MM.1S (cell line): ENCODE measurements around the gene STING1.

Source experiments
- DNase-seq: peaks from one replicate; pipeline ENCODE4 v3.0.0-alpha.2; 2015
- H2AFZ ChIP-seq: fragments of 300-600 bp; sonication (generic); 2 replicates; pipeline ENCODE4 v1.6.0; 2016; ENCODE audit warnings: antibody characterized with exemption, low read length
- H3F3A ChIP-seq: fragments of 300-600 bp; sonication (generic); 2 replicates; pipeline ENCODE4 v1.6.1; 2016; ENCODE audit warnings: mild to moderate bottlenecking, antibody characterized with exemption, low read length, moderate library complexity, mixed read lengths; ENCODE audit not compliant: insufficient read depth
- H3K27ac ChIP-seq: fragments of 300-600 bp; sonication (generic); 2 replicates; pipeline ENCODE4 v1.5.1; 2016; ENCODE audit warnings: mild to moderate bottlenecking, low read length
- H3K27me3 ChIP-seq: fragments of 300-600 bp; sonication (generic); replicated peaks from 2 replicates; pipeline ENCODE4 v1.6.0; 2016; ENCODE audit warnings: low read length; ENCODE audit not compliant: insufficient read depth
- H3K36me3 ChIP-seq: fragments of 300-600 bp; sonication (generic); replicated peaks from 2 replicates; pipeline ENCODE4 v1.6.1; 2016; ENCODE audit warnings: mild to moderate bottlenecking, low read length, mixed read lengths; ENCODE audit not compliant: insufficient read depth
- H3K4me1 ChIP-seq: fragments of 300-600 bp; sonication (generic); 2 replicates; pipeline ENCODE4 v1.6.1; 2016; ENCODE audit warnings: low read length, mixed read lengths
- H3K4me2 ChIP-seq: fragments of 300-600 bp; sonication (generic); 2 replicates; pipeline ENCODE4 v1.6.0; 2016; ENCODE audit warnings: low read depth, low read length
- H3K4me3 ChIP-seq: fragments of 300-600 bp; sonication (generic); 2 replicates; pipeline ENCODE4 v1.5.1; 2016; ENCODE audit warnings: low read length, mixed read lengths
- H3K79me2 ChIP-seq: fragments of 300-600 bp; sonication (generic); 2 replicates; pipeline ENCODE4 v1.6.1; 2016; ENCODE audit warnings: mixed run types, low read length, mixed read lengths
- H3K9ac ChIP-seq: fragments of 300-600 bp; sonication (generic); 2 replicates; pipeline ENCODE4 v1.6.1; 2016; ENCODE audit warnings: low read length, mixed read lengths
- H3K9me2 ChIP-seq: fragments of 300-600 bp; sonication (generic); replicated peaks from 2 replicates; pipeline ENCODE4 v1.6.1; 2016; ENCODE audit warnings: mild to moderate bottlenecking, low read length, mixed read lengths; ENCODE audit not compliant: insufficient read depth
- H3K9me3 ChIP-seq: fragments of 300-600 bp; sonication (generic); replicated peaks from 2 replicates; pipeline ENCODE4 v1.6.1; 2016; ENCODE audit warnings: mild to moderate bottlenecking, low read length, mixed read lengths; ENCODE audit not compliant: insufficient read depth
- H4K20me1 ChIP-seq: fragments of 300-600 bp; sonication (generic); 2 replicates; pipeline ENCODE4 v1.6.1; 2016; ENCODE audit warnings: mild to moderate bottlenecking, low read length, moderate library complexity, mixed read lengths; ENCODE audit not compliant: insufficient read depth
- EZH2 ChIP-seq: fragments of 300-600 bp; sonication (generic); optimal IDR thresholded peaks from 2 replicates; pipeline ENCODE3; 2017; ENCODE audit warnings: low read depth, mild to moderate bottlenecking, antibody characterized with exemption, low read length, mixed read lengths
- EZH2phosphoT487 ChIP-seq: fragments of 300-600 bp; sonication (generic); IDR thresholded peaks from 2 replicates; pipeline ENCODE4 v1.6.1; 2018; ENCODE audit warnings: antibody characterized with exemption, low read length
- TF ChIP-seq, protein P1 (sequence below): fragments of 300-600 bp; sonication (generic); IDR thresholded peaks from 2 replicates; pipeline ENCODE4 v1.5.1; 2016; ENCODE audit warnings: antibody characterized with exemption, low read length, mixed read lengths

STING1 gene

DNA sequence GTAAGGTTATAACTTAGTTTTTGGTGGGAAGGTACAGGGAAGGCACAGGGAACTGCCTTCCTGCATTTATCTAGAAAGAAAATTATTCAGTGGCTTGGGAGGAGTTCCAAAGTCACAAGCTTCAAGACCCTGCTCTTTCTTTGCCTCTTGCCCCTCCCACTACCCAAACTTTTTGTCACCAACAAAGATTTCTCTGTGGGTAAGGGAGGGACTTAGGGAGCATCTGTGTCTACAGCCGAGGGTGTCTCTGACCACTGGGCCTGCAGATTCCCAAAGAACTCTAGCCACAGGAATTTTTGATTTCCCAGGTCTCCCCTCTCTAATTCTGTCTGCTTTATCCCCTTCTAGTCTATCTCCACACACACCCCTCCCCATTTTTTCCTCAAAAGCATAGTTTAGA lies 22.1 kb downstream of the STING1 start:
- Histone ChIP-seq H3F3A (no peaks in the 10 kb centered on the region), H3K27me3 (no peaks in the 10 kb centered on the region), H3K9me2 (no peaks in the 10 kb centered on the region), H3K36me3 (no peaks in the 10 kb centered on the region), H3K4me1 (no peaks in the 10 kb centered on the region), H2AFZ (no peak overlapping the region), H4K20me1 (no peaks in the 10 kb centered on the region), H3K4me2 (no peak overlapping the region), H3K79me2 (no peaks in the 10 kb centered on the region), H3K27ac (no peak overlapping the region), H3K9ac (no peak overlapping the region), H3K9me3 (no peaks in the 10 kb centered on the region), H3K4me3 (no peak overlapping the region)
- no peak for DNase-seq
- no peak for TF ChIP-seq EZH2phosphoT487
- no peak for TF ChIP-seq EZH2
- TF ChIP-seq, protein P1, sequence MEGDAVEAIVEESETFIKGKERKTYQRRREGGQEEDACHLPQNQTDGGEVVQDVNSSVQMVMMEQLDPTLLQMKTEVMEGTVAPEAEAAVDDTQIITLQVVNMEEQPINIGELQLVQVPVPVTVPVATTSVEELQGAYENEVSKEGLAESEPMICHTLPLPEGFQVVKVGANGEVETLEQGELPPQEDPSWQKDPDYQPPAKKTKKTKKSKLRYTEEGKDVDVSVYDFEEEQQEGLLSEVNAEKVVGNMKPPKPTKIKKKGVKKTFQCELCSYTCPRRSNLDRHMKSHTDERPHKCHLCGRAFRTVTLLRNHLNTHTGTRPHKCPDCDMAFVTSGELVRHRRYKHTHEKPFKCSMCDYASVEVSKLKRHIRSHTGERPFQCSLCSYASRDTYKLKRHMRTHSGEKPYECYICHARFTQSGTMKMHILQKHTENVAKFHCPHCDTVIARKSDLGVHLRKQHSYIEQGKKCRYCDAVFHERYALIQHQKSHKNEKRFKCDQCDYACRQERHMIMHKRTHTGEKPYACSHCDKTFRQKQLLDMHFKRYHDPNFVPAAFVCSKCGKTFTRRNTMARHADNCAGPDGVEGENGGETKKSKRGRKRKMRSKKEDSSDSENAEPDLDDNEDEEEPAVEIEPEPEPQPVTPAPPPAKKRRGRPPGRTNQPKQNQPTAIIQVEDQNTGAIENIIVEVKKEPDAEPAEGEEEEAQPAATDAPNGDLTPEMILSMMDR = no peak

DNA sequence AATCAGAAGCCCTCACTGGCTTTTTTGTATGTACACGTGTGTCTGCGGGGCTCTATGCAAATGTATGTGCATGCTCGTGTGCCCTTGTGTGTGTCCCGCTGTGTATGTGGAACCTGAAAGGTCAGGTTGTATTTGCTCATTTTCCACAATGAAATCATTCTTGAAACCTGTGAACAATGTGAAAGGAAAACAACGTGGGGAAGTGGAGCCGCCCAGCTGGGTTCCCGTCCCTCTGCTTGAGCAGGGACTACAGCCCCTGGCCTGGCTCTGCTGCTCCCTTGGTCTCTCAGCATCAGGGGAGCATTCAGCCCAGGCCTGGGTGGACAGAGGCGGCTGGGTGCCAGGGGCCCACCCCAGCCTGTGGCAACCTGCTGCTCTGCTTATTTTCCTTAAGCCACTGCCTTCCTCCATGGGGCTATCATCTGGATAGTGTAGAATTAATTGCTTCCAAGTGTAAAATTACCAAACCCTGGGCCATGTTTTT lies 23.1 kb downstream of the STING1 start:
- H3K79me2 ChIP-seq = no peaks in the 10 kb centered on the region
- TF ChIP-seq, protein P1 = no peak
- TF ChIP-seq EZH2phosphoT487 (no peak), EZH2 (no peak)
- no peak overlapping the region for H3K4me3 ChIP-seq
- no peak for DNase-seq
- no peaks in the 10 kb centered on the region for H3K36me3 ChIP-seq
- no peak overlapping the region for H2AFZ ChIP-seq
- H3F3A ChIP-seq = no peaks in the 10 kb centered on the region
- no peak overlapping the region for H3K4me2 ChIP-seq
- H3K9ac ChIP-seq = no peak overlapping the region
- no peaks in the 10 kb centered on the region for H3K9me3 ChIP-seq
- no peaks in the 10 kb centered on the region for H4K20me1 ChIP-seq
- no peak overlapping the region for H3K27ac ChIP-seq
- H3K9me2 ChIP-seq = no peaks in the 10 kb centered on the region
- H3K27me3 ChIP-seq = no peaks in the 10 kb centered on the region
- H3K4me1 ChIP-seq = no peaks in the 10 kb centered on the region

- H4K20me1 ChIP-seq = no peaks in the 10 kb centered on the region
- DNase-seq = no peak
- TF ChIP-seq EZH2 = no peak
- no peak for TF ChIP-seq EZH2phosphoT487
- TF ChIP-seq, protein P1 = no peak
- no peaks in the 10 kb centered on the region for H3K9me3 ChIP-seq
- H3K4me3 ChIP-seq = no peak overlapping the region
- no peaks in the 10 kb centered on the region for H3F3A ChIP-seq
- no peaks in the 10 kb centered on the region for H3K4me1 ChIP-seq
- no peaks in the 10 kb centered on the region for H3K9me2 ChIP-seq
- H2AFZ ChIP-seq = no peak overlapping the region
- no peaks in the 10 kb centered on the region for H3K27me3 ChIP-seq
- H3K36me3 ChIP-seq = no peaks in the 10 kb centered on the region
- H3K4me2 ChIP-seq = no peak overlapping the region
- no peak overlapping the region for H3K27ac ChIP-seq
- no peak overlapping the region for H3K9ac ChIP-seq
- no peaks in the 10 kb centered on the region for H3K79me2 ChIP-seq
These were observed 23.8 kb downstream of the STING1 start for GRCh38 chr5:139458580-139459407.
